ENCODE measurements around the gene FITM1. TPM values are rescaled to one million over a fixed set of nuclear protein-coding genes. Genes with fewer than 3 reads are reported as not detected.

The FITM1 gene
- total RNA-seq, 1 experiment from 2014 or later, result 0.72 TPM

- H3K4me2 ChIP-seq (ENCODE audit: insufficient read depth, insufficient read length, low read length), result no peak overlapping the region
- TF ChIP-seq CTCF (conservative IDR thresholded peaks at IDR 0.05), result no peak
- no CpG with 5 or more reads among the region's 8 CpGs for WGBS (ENCODE audit: extremely low coverage, insufficient read length, low lambda C conversion rate)
Observed at GRCh38 chr14:24096545-24097181, 33.8 kb upstream of the FITM1 start.

More at GRCh38 chr14:24096545-24097181, 33.8 kb upstream of the FITM1 start:
- H3K4me1 Mint-ChIP-seq, result peaks cover 19 to 29% of the 10 kb centered on the region in 2 experiments
- H3K9me3 Mint-ChIP-seq, result peaks cover 0 to 2% of the 10 kb centered on the region in 2 experiments; a peak in 3 of 5 replicates
- no peak overlapping the region for H4K91ac ChIP-seq (ENCODE audit: insufficient read length, low read depth, low read length)
- H3K27ac ChIP-seq (ENCODE audit: insufficient read length, low read depth, low read length), result no peak overlapping the region
- H3K9ac ChIP-seq (ENCODE audit: extremely low read depth, insufficient read length, low read length), result no peak overlapping the region
- H3K79me1 ChIP-seq (ENCODE audit: insufficient read depth, low read depth, low read length, poor library complexity, severe bottlenecking), result no peaks in the 10 kb centered on the region
- H4K8ac ChIP-seq (replicated peaks; ENCODE audit: insufficient read length, low read depth, low read length), result no peak overlapping the region
- no peak overlapping the region for H2AFZ ChIP-seq (ENCODE audit: low read length)
- no peaks in the 10 kb centered on the region for H4K20me1 ChIP-seq (ENCODE audit: control insufficient read depth, insufficient read depth, insufficient read length)
- no peaks in the 10 kb centered on the region for H3K9me3 ChIP-seq (ENCODE audit: control insufficient read depth, low read depth, low read length)
- H3K56ac ChIP-seq (ENCODE audit: insufficient read length, low read depth, low read length), result no peak overlapping the region
- H3K27me3 Mint-ChIP-seq (ENCODE audit: low read depth), result peaks cover 4% of the 10 kb centered on the region
- H3K27ac Mint-ChIP-seq, result peak overlapping the region in 1 of 3 experiments; percentile 78; a peak in 1 of 7 replicates
- H2AK5ac ChIP-seq (ENCODE audit: insufficient read length, low read length), result no peak overlapping the region
- no peaks in the 10 kb centered on the region; the same call in 1 of the 2 replicates for H3K79me2 ChIP-seq (ENCODE audit: insufficient read depth, low read length)
- H2BK5ac ChIP-seq (ENCODE audit: insufficient read length, low read length), result no peak overlapping the region
- H3K4me1 ChIP-seq (ENCODE audit: insufficient read depth, low read length), result no peaks in the 10 kb centered on the region; the same call in 1 of the 2 replicates
- H4K5ac ChIP-seq (ENCODE audit: insufficient read length, low read depth, low read length), result no peak overlapping the region
- peak overlapping the region; percentile 42 for H2BK12ac ChIP-seq (ENCODE audit: insufficient read length, low read depth, low read length)
- H3K23me2 ChIP-seq (ENCODE audit: insufficient read length, low read depth, low read length, poor library complexity, severe bottlenecking), result peaks cover 6% of the 10 kb centered on the region
- H3K14ac ChIP-seq (ENCODE audit: insufficient read depth, low read length), result no peak overlapping the region
- no peak overlapping the region for H3K4ac ChIP-seq (ENCODE audit: low read depth, low read length)
- H3K18ac ChIP-seq (ENCODE audit: insufficient read length, low read depth, low read length), result no peak overlapping the region
- no peak overlapping the region for H2BK15ac ChIP-seq (ENCODE audit: low read depth, low read length)
- H3T11ph ChIP-seq (ENCODE audit: low read length), result no peak overlapping the region
- H2BK120ac ChIP-seq (ENCODE audit: low read depth, low read length, poor library complexity, severe bottlenecking), result no peak overlapping the region
- peak overlapping the region; percentile 72 for H3K23ac ChIP-seq (ENCODE audit: insufficient read length, low read depth, low read length)
- no peak overlapping the region for H2BK20ac ChIP-seq (ENCODE audit: low read depth, low read length, poor library complexity, severe bottlenecking)
- DNase-seq, result no peak
- peak overlapping the region in 1 of 2 experiments; percentile 45; a peak in 2 of 5 replicates for H3K4me3 Mint-ChIP-seq
- no peaks in the 10 kb centered on the region for H3K27me3 ChIP-seq (ENCODE audit: insufficient read depth, low read length)
- H3K36me3 Mint-ChIP-seq (ENCODE audit: insufficient read depth in 1 of 3, low read depth in 3 of 3), result peaks cover 42 to 58% (median 47%) of the 10 kb centered on the region in 3 experiments

All from H9 (cell line).